CD4-positive, alpha-beta T cell treated with Interleukin-10 for 1 hour (primary cell): ENCODE measurements around the gene NUTM2F.
"Not testable (repeated sequence)": the region's sequence is repeated elsewhere in the genome, so short reads cannot be mapped to it uniquely, and the experiment has no call there.

ENCODE experiments used
- DNase-seq: peaks from one replicate; pipeline ENCODE4 v3.0.0-alpha.2; 2020

NUTM2F gene

GRCh38 chr9:94315034-94315984, 13.1 kb downstream of the NUTM2F start:
- DNase-seq: not testable (repeated sequence)

- no peak for DNase-seq
Measured at GRCh38 chr9:94303321-94303720, 25.1 kb downstream of the NUTM2F start.

- no peak for DNase-seq
Measured at GRCh38 chr9:94302426-94302825, 26.0 kb downstream of the NUTM2F start.

GRCh38 chr9:94301583-94301982, 26.9 kb downstream of the NUTM2F start:
- DNase-seq: no peak

GRCh38 chr9:94300470-94301301, 27.8 kb downstream of the NUTM2F start:
- no peak for DNase-seq

- no peak for DNase-seq
Measured at GRCh38 chr9:94298949-94299599, 29.4 kb downstream of the NUTM2F start.

GRCh38 chr9:94289691-94290090, 38.8 kb downstream of the NUTM2F start:
- no peak for DNase-seq

- DNase-seq: no peak
Measured at GRCh38 chr9:94287877-94288513, 40.4 kb downstream of the NUTM2F start.

- DNase-seq: no peak
Measured at GRCh38 chr9:94286116-94286515, 42.3 kb downstream of the NUTM2F start.

- DNase-seq: no peak
Measured at GRCh38 chr9:94281101-94281500, 47.3 kb downstream of the NUTM2F start.

GRCh38 chr9:94280409-94280989, 47.9 kb downstream of the NUTM2F start:
- DNase-seq: no peak

GRCh38 chr9:94277885-94278536, 50.4 kb downstream of the NUTM2F start:
- DNase-seq: no peak

- DNase-seq: not testable (repeated sequence)
Measured at GRCh38 chr9:94277029-94277428, 51.4 kb downstream of the NUTM2F start.

- DNase-seq: no peak
Measured at GRCh38 chr9:94270009-94270408, 58.4 kb downstream of the NUTM2F start.

- DNase-seq: no peak
Measured at GRCh38 chr9:94269264-94269663, 59.2 kb downstream of the NUTM2F start.
